Nephron progenitor cell (in vitro differentiated cells): ENCODE results near the gene CDHR2.

ENCODE experiments used
- DNase-seq: peaks from one replicate; pipeline ENCODE4 v3.0.0; 2021
- H3K27ac Mint-ChIP-seq: 2 replicates; pipeline ENCODE4 v1.8.0; 2021; ENCODE audit warnings: mild to moderate bottlenecking, moderate library complexity, mixed read lengths
- H3K27me3 Mint-ChIP-seq: 2 replicates; pipeline ENCODE4 v1.8.0; 2021; ENCODE audit warnings: mild to moderate bottlenecking, low read depth, mixed read lengths; ENCODE audit not compliant: poor library complexity
- H3K36me3 Mint-ChIP-seq: 2 replicates; pipeline ENCODE4 v1.8.0; 2021; ENCODE audit warnings: low read depth, mixed read lengths
- H3K4me1 Mint-ChIP-seq: 2 replicates; pipeline ENCODE4 v1.8.0; 2021; ENCODE audit warnings: mixed read lengths
- H3K4me3 Mint-ChIP-seq: 2 replicates; pipeline ENCODE4 v1.8.0; 2021; ENCODE audit warnings: mild to moderate bottlenecking, moderate library complexity, mixed read lengths
- H3K9me3 Mint-ChIP-seq: 2 replicates; pipeline ENCODE4 v1.8.0; 2021; ENCODE audit warnings: mild to moderate bottlenecking, moderate library complexity, mixed read lengths
- TF ChIP-seq, protein P1 (sequence below): fragments of 200-600 bp; sonication (generic); IDR thresholded peaks from 2 replicates; pipeline ENCODE4 v1.5.0; 2021; ENCODE audit warnings: antibody characterized with exemption

CDHR2 gene

DNA sequence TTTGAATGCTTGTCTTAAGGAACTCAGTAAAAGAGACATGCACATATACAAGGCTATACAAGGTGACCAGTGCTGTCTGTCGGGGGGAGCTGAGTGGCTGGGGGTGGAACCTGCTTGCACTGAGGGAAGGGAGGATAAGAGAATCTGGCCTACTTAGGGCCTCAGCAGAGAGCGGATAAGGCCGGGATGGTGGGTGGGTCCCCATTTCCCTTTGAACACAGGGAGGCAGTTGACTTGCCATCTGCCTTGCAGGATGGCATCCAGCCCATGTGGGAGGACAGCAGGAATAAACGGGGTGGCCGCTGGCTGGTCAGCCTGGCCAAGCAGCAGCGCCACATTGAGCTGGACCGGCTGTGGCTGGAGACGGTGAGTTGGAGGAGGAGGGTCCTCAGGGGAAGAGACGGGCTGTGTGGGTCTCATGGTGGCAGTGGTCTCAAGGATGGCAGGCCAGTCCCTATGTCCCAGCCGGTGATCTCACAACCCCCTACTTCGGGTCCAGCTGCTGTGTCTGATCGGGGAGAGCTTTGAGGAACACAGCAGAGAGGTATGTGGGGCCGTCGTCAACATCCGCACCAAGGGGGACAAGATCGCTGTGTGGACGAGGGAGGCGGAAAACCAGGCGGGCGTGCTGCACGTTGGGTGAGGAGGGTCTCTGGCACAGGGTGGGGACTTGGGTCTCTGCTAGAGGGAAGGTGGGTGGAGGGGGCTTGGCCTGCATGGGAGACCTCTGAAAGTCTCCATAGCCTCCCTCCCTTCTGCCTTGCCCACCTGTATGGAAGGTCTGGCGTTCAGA lies 95.9 kb downstream of the CDHR2 start:
- no peak for DNase-seq
- Mint-ChIP-seq H3K27me3 (peaks cover 3% of the 10 kb centered on the region), H3K27ac (no peak overlapping the region), H3K4me3 (no peak overlapping the region), H3K9me3 (no peaks in the 10 kb centered on the region), H3K36me3 (no peaks in the 10 kb centered on the region), H3K4me1 (peaks cover 18% of the 10 kb centered on the region)
- TF ChIP-seq, protein P1, sequence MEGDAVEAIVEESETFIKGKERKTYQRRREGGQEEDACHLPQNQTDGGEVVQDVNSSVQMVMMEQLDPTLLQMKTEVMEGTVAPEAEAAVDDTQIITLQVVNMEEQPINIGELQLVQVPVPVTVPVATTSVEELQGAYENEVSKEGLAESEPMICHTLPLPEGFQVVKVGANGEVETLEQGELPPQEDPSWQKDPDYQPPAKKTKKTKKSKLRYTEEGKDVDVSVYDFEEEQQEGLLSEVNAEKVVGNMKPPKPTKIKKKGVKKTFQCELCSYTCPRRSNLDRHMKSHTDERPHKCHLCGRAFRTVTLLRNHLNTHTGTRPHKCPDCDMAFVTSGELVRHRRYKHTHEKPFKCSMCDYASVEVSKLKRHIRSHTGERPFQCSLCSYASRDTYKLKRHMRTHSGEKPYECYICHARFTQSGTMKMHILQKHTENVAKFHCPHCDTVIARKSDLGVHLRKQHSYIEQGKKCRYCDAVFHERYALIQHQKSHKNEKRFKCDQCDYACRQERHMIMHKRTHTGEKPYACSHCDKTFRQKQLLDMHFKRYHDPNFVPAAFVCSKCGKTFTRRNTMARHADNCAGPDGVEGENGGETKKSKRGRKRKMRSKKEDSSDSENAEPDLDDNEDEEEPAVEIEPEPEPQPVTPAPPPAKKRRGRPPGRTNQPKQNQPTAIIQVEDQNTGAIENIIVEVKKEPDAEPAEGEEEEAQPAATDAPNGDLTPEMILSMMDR: no peak
